NCI-H2107 treated with DMSO at 0.1 percent for 48 hours (cell line): ENCODE data around the gene PTAFR.

Experiments used
- DNase-seq: peaks from one replicate; lab custom pipeline; 2025; ENCODE audit not compliant: unreplicated experiment; lab: John Stamatoyannopoulos, UW

PTAFR gene

GRCh38 chr1:28126212-28126611 lies 50.3 kb downstream of the PTAFR start:
- DNase-seq = no peak

- DNase-seq = peak; percentile 23
Observed at GRCh38 chr1:28123461-28123961, 53.0 kb downstream of the PTAFR start.

- DNase-seq = no peak
Observed at GRCh38 chr1:28122183-28122582, 54.3 kb downstream of the PTAFR start.

- DNase-seq = no peak
Observed at GRCh38 chr1:28119556-28119955, 56.9 kb downstream of the PTAFR start.

- no peak for DNase-seq
Observed at GRCh38 chr1:28118640-28119307, 57.7 kb downstream of the PTAFR start.

- DNase-seq = no peak
Observed at GRCh38 chr1:28115267-28115666, 61.2 kb downstream of the PTAFR start.

- DNase-seq = no peak
Observed at GRCh38 chr1:28114844-28115243, 61.6 kb downstream of the PTAFR start.

- no peak for DNase-seq
Observed at GRCh38 chr1:28113242-28113572, 63.3 kb downstream of the PTAFR start.

- DNase-seq = no peak
Observed at GRCh38 chr1:28112388-28113241, 63.9 kb downstream of the PTAFR start.

GRCh38 chr1:28111157-28111556 lies 65.3 kb downstream of the PTAFR start:
- DNase-seq = no peak

GRCh38 chr1:28110555-28110954 lies 65.9 kb downstream of the PTAFR start:
- DNase-seq = no peak

- DNase-seq = no peak
Observed at GRCh38 chr1:28109639-28110038, 66.9 kb downstream of the PTAFR start.

GRCh38 chr1:28108001-28108400 lies 68.5 kb downstream of the PTAFR start:
- no peak for DNase-seq

GRCh38 chr1:28104866-28105467 lies 71.5 kb downstream of the PTAFR start:
- DNase-seq = no peak

GRCh38 chr1:28102189-28102588 lies 74.3 kb downstream of the PTAFR start:
- no peak for DNase-seq

- no peak for DNase-seq
Observed at GRCh38 chr1:28099050-28099769, 77.3 kb downstream of the PTAFR start.
